Fibroblast of skin of abdomen (primary cell): Measurements from ENCODE around the gene VIM.
"Not testable (repeated sequence)": the region's sequence is repeated elsewhere in the genome, so short reads cannot be mapped to it uniquely, and the experiment has no call there.

ENCODE experiments used
- DNase-seq: peaks from one replicate; pipeline ENCODE4 v3.0.0-alpha.2; 2013

VIM gene

GRCh38 chr10:17257466-17258321 lies 29.7 kb downstream of the VIM start:
- peak; percentile 79 for DNase-seq

GRCh38 chr10:17262502-17262901 lies 34.5 kb downstream of the VIM start:
- no peak for DNase-seq

DNA sequence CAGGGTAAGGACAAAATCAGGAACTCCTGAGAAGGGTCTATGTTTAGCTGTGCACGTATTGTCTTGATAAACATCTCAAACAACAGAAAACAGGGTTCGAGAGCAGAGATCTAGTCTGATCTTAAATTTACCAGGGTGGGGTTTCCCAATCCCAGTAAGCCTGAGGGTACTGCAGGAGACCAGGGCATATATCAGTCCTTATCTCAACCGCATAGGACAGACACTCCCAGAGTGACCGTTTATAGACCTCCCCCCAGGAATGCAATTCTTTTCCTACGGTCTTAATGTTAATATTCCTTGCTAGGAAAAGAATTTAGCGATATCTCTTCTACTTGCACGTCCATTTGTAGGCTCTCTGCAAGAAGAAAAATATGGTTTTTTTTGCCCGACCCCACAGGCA lies 35.5 kb downstream of the VIM start:
- no peak for DNase-seq

DNA sequence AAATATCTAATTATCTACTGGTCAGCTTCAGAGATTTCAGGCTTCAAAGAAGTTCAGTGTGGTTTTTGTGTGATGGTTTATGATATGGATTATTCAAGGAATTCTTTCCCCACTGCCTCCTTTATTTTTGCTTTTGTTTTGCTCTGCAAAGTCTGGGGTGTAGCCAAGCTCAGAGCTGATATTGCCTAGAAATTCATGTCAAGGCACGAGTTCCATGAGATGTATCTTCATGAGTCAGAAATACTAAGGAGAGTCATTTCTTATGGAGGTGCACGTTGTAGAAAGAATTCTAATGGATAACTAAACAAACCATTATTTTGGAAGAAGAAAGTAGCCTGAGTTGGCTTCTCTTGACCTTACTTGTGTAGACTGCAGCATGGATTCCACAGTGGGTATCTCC lies 37.4 kb downstream of the VIM start:
- no peak for DNase-seq

GRCh38 chr10:17266549-17266948 lies 38.5 kb downstream of the VIM start:
- not testable (repeated sequence) for DNase-seq

DNA sequence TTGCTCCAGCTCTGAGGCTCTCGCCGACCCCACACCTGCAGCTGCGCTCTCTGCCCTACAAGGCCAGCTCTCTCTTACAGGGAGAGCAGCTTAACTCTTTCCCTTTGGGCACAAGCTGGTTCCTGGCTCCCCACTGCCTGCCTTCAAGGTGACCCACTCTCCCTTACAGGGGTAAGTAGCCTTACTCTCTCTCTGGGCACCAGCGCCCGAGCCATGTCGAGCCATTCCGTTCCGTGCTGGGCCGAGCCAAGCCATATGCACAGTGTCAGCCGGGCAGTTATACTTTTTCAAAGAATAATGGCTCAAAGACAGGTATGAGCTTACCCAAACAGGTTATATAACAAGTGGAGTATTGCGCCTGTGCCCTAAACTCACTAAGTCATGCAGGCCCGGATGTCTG lies 44.6 kb downstream of the VIM start:
- DNase-seq, result no peak

- DNase-seq, result peak; percentile 83
Measured at GRCh38 chr10:17273403-17273802, 45.4 kb downstream of the VIM start.

DNA sequence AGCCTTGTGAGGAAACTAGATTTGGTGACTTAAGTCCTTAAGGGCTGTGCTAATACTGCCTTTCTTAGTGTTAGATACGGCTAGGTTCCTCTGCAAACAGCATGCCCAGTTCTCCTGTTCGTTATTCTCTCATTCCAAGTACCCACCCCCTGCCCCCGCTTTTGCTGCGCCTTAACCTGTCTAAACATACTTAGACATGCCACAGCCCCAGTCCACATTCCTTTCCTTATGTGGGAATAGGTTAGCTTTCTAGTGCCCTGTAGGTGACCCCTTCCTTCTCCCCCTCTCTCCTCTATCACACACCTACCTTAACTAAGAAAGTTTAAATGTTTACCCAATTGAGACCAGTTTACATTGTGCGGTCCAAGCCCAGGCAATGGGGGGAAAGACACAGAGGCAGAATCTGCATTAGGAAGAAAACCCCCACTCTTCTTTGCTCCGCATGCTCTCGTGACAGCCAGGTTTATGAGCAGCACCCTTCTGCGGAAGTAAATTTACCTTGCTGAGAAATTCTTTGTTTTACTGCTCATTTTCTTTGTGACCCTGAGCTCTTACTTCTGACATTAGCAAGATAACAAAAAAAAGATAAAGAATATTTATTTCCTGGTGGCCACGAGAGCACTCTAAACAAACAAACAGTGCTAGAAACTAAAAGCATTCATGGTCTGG lies 48.8 kb downstream of the VIM start:
- no peak for DNase-seq

DNA sequence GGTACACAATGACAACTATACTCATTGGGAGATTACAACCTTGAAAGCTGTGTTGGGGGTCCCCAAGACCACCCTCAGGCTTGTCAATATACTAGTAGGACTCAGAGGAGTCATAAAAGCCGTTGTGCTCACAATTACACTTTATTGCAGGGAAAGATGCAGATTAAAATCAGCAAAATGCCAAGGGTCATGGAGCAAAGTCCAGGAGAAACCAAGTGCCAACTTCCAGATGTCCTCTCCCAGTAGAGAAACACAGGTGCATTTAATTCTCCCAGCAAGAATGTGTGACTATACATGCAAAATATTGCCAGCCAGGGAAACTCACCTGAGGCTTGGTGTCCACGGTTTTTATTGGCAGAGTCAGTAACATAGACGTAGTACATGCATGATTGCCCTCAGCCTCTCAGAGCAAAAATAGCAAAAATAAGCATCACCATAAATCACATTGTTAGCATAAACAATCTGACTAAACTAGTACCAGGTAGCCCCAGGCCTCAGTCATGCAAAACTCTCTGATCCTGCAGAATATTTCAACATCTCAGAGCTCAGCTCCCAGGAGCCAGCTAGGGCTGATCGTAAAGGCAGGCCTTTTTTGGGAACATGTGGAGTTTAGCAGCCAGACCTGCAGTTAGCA lies 50.7 kb downstream of the VIM start:
- no peak for DNase-seq

DNA sequence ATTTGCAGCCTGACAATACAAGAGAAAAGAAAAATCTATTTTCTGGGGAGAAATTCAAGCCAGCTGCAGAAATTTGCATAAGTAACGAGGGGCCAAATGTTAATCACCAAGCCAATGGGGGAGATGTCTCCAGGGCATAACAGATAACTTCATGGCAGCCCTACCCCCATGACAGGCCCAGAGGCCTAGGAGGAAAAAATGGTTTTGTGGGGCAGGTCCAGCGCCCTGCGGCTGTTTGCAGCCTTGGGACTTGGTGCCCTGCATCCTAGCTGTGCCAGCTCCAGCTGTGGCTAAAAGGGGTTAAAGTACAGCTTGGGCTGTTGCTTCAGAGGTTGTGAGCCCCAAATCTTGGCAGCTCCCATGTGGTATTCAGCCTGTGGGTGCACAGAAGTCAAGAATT lies 54.3 kb downstream of the VIM start:
- DNase-seq, result no peak

DNA sequence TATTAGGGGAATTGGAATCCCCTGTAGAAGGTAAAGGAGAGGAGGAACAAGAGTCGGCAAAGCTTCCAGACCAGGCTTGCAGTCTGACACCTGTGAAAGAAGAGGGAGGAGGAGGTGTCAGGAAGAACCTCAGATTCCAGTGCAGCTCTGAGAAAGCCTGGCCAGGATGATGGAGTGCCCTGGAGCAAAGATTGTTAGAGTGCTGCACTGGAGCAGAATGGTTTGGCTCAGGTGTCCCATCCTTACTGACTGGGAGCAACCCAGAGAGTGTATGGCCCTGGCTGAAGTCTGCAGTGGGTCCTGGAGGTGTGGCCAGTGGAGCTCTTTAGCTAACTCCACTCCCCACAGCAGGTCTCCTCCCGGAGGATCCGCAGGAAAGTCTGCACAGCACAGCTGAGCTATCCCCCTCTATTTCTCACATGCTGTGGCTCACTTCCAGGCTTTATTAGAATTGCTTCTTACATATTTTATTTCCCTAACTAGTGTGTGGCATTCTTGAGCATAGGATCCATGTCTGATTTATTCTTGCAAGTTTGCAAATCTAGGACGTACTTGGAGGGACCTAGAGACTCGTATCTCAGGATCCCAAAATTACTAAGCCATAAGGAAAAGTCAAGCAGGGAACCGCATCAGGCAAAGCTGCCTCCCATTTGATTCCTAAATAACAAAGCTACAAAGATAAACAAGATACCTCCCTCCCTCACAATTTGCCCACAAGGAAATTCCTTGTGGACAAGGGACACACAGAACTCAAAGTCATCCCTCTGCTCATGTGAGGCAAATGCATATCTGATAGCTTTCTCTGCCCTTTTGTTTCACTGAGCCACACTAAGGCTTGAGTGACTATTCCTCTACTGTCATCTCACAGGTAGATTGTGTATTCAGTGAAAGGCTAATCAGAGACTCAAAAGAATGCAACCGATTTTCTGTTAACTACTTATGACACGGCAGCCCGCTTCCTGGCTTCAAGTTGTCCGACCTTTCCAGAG lies 58.8 kb downstream of the VIM start:
- DNase-seq, result no peak
